ENCODE data around the gene HSP90B1. TPM values are rescaled to one million over a fixed set of nuclear protein-coding genes. Genes with fewer than 3 reads are reported as not detected.
A peak's percentile ranks its signal among the peaks of the same experiment; 100 is the strongest.

Gene HSP90B1
- 202 and 209 TPM in 2 replicates for total RNA-seq (2014; rRNA removed; shearing (Covaris generic))

- DNase-seq (ENCODE audit: low spot score), result peak; percentile 99
Measured at GRCh38 chr12:103930034-103930786, at the start of gene HSP90B1. Gene HSP90B1, plus strand, starts transcription at chr12:103930410. Its CDS starts 106 bp downstream, at chr12:103930516.

- DNase-seq (ENCODE audit: low spot score), result no peak
Measured at GRCh38 chr12:103881261-103881660, 48.9 kb upstream of the HSP90B1 start.

- DNase-seq (ENCODE audit: low spot score), result no peak
Measured at GRCh38 chr12:103882861-103883596, 47.2 kb upstream of the HSP90B1 start.

GRCh38 chr12:103883908-103884307 is 46.3 kb upstream of the HSP90B1 start:
- DNase-seq (ENCODE audit: low spot score), result no peak

GRCh38 chr12:103884316-103884715 is 45.9 kb upstream of the HSP90B1 start:
- peak; percentile 30 for DNase-seq (ENCODE audit: low spot score)

- DNase-seq (ENCODE audit: low spot score), result no peak
Measured at GRCh38 chr12:103886195-103886797, 43.9 kb upstream of the HSP90B1 start.

- no peak for DNase-seq (ENCODE audit: low spot score)
Measured at GRCh38 chr12:103887738-103888137, 42.5 kb upstream of the HSP90B1 start.

- no peak for DNase-seq (ENCODE audit: low spot score)
Measured at GRCh38 chr12:103897316-103897715, 32.9 kb upstream of the HSP90B1 start.

GRCh38 chr12:103901518-103902173 is 28.6 kb upstream of the HSP90B1 start:
- no peak for DNase-seq (ENCODE audit: low spot score)

GRCh38 chr12:103903993-103904392 is 26.2 kb upstream of the HSP90B1 start:
- DNase-seq (ENCODE audit: low spot score), result no peak

- DNase-seq (ENCODE audit: low spot score), result no peak
Measured at GRCh38 chr12:103905730-103906349, 24.4 kb upstream of the HSP90B1 start.

GRCh38 chr12:103908246-103908541 is 22.0 kb upstream of the HSP90B1 start:
- no peak for DNase-seq (ENCODE audit: low spot score)

GRCh38 chr12:103908877-103909276 is 21.3 kb upstream of the HSP90B1 start:
- no peak for DNase-seq (ENCODE audit: low spot score)

- no peak for DNase-seq (ENCODE audit: low spot score)
Measured at GRCh38 chr12:103909811-103910210, 20.4 kb upstream of the HSP90B1 start.

- DNase-seq (ENCODE audit: low spot score), result no peak
Measured at GRCh38 chr12:103912069-103912468, 18.1 kb upstream of the HSP90B1 start.

GRCh38 chr12:103913100-103913499 is 17.1 kb upstream of the HSP90B1 start:
- no peak for DNase-seq (ENCODE audit: low spot score)

GRCh38 chr12:103915306-103915705 is 14.9 kb upstream of the HSP90B1 start:
- DNase-seq (ENCODE audit: low spot score), result no peak

- no peak for DNase-seq (ENCODE audit: low spot score)
Measured at GRCh38 chr12:103917873-103918272, 12.3 kb upstream of the HSP90B1 start.

GRCh38 chr12:103924761-103925641 is 5.2 kb upstream of the HSP90B1 start:
- DNase-seq (ENCODE audit: low spot score), result no peak

GRCh38 chr12:103928682-103929045 is 1.5 kb upstream of the HSP90B1 start:
- DNase-seq (ENCODE audit: low spot score), result no peak

Data from HT-29 (cell line).